Suppressor macrophage treated with lipopolysaccharide for 4 hours (primary cell): ENCODE measurements around the gene RAD51B.

ENCODE experiments used
- DNase-seq: peaks from one replicate; pipeline ENCODE4 v3.0.0-alpha.2; 2020

RAD51B gene

GRCh38 chr14:68772761-68773381 is 953.3 kb downstream of the RAD51B start:
- DNase-seq: no peak

DNA sequence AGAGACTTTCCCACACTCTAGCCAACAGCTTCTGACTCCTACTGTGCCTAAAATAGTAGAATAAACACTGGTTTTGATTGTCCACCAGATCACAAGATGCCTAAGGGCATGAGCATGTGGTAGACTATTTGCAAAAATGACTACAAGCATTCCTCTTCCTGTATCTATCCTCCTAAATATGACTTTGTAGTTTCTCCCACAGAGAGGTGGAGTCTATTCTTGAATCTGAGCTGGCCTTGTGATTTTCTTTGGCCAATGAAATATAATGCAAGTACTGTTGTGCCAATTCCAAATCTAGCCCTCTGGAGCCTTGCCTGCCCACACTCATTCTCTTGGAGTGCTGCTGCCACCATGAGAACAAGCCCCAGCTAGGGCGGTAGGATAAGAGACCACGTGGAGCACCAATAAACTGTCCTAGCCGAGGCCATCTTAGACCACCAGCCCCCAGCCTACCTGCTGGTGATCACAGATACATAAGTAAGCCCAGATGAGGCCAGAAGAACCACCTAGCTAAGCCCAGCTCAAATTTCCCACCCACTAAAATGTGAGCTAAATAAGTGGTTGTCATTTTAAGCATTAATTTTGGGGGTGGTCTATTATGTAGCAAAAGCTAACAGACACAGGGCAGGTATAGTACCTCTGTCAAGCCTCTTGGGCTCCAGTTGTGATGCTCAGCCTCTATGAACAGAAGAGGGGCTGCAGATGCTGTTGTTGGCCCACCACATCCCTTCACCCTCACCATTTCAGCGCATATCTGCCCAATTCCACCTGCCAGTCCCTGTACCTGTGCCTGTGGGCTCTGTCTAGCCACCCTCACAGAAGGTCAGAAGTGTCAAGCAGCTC is 955.4 kb downstream of the RAD51B start:
- no peak for DNase-seq

DNA sequence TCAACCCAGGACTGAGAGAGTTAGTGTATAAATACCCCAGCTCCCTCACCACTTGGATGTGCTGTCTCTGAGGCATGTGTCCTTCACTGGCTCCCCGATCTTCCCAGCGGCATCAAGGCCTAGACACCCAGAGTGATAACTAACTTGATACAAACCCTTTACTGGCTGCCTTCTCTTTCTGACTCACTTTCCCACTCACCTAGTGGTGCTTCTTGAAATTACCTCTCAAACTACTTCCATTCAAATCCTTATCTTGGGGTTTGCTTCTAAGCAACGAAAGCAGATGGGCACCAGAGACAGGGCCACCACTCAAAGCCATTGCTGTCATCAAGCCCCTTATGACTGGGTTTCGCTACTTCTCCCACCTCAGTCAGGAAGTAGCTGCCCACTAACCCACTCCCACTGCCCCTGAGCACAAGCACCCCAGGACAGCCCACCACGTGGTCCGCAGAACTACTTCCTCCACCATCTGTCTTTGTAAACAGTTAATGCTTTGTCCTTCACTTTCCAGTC is 956.1 kb downstream of the RAD51B start:
- DNase-seq: no peak

DNA sequence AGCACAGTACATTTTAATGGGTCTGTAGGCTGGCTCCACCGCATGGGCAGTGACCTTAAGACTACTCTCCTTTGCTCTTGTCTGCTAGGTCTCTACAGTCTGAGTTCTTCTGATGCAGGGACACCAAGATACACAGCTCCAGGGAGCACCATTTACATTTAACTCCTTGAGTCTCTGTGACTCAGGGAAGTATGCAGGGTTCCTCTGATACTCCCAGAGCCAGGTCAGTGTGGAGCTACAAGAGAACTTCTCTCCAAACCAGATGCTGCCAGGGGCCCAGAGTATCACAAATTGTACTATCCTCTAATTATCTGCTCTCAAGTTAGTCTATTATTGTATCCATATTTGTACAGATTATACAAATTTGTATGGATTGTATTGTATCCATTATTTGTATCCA is 958.1 kb downstream of the RAD51B start:
- DNase-seq: no peak
